IPS-18c (cell line): Measurements from ENCODE around the gene TGFBR2.

ENCODE experiments used
- H3K4me3 ChIP-seq: 2 replicates; pipeline ENCODE4 v1.7.0; 2013; ENCODE audit warnings: low read depth, mild to moderate bottlenecking, low read length, moderate library complexity; ENCODE audit not compliant: insufficient read depth
- H3K9me3 ChIP-seq: one replicate; pipeline ENCODE4 v1.6.1; 2013; ENCODE audit warnings: mild to moderate bottlenecking, low read length, moderate library complexity; ENCODE audit not compliant: control insufficient read depth, insufficient read depth

TGFBR2 gene

GRCh38 chr3:30642849-30643361, 36.5 kb downstream of the TGFBR2 start:
- Histone ChIP-seq H3K9me3 (no peaks in the 10 kb centered on the region), H3K4me3 (no peak overlapping the region)

DNA sequence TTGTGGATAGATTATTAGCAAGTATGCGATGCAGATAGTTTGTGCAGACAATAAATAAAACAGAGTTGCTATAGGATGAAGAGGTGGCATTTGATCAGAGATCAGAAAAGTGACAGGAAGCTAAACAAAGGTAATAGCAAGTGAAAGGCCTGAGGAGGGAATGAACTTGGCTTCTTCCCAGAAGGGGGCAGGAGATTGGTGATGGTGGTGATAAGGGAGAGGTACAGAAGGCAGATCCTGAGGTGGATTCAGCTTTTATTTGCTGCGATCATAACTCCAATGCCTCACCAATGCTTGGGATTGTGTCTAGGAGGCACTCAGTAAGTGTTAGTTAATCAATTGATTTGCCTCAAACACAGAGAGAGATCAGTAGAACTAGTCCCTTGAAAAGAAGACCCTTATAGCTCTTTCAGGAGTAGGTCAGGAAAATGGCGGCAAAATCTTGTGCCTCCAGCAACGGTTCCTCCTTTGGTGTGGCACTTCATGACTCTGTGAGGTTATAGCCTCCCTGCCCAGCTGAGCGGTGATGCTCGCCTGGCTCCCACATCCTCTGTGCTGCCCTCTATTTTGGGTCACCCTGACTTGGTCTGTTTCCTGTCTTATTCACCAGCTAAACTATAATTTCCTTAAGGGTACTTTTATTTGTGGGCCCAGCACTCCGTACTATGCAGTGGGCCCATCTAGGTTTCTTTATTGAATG, 37.5 kb downstream of the TGFBR2 start:
- Histone ChIP-seq H3K4me3 (no peak overlapping the region), H3K9me3 (no peaks in the 10 kb centered on the region)

- no peak overlapping the region for H3K4me3 ChIP-seq
- H3K9me3 ChIP-seq: no peaks in the 10 kb centered on the region
Measured at GRCh38 chr3:30644615-30645014, 38.2 kb downstream of the TGFBR2 start.

GRCh38 chr3:30645077-30645476, 38.7 kb downstream of the TGFBR2 start:
- H3K4me3 ChIP-seq: no peak overlapping the region

GRCh38 chr3:30646181-30646876, 39.9 kb downstream of the TGFBR2 start:
- H3K9me3 ChIP-seq: no peaks in the 10 kb centered on the region
- no peak overlapping the region for H3K4me3 ChIP-seq

More at GRCh38 chr3:30645077-30645476, 38.7 kb downstream of the TGFBR2 start:
- no peaks in the 10 kb centered on the region for H3K9me3 ChIP-seq

DNA sequence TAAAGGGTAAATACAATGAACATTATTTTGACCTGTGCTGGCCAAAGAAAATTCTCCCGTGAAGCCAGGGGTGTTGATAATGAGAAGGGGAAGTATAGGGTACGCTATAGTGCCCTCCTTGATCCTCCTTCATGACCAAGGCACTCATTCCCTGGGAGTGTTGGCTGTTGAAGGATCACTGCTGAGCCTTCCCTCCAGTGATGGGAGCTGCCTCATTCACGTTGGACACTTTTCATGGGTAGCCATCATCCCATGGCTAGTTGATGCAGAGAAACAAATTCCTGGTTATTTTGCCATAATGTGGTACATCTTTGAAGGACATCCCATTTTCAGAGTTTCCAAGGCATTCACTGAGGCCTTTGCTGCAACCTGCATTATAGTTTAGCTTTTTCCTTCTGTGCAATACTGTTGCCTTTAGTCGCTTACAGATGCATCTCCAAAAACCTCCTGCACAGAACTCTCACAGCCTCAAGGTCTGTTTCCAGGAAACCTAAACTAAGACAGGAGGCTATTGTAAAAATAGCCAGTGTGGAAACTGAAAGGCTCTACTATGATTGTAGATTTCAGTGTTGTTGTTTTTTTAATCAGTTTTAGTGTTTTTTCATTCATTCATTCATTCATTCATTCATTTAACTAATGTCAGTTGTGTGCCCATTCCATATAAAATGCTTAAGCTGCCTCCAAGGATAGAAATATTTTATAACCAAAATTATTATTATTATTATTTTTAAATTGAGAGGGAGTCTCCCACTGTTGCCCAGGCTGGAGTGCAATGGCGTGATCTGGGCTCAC, 40.8 kb downstream of the TGFBR2 start:
- Histone ChIP-seq H3K9me3 (no peaks in the 10 kb centered on the region), H3K4me3 (no peak overlapping the region)

DNA sequence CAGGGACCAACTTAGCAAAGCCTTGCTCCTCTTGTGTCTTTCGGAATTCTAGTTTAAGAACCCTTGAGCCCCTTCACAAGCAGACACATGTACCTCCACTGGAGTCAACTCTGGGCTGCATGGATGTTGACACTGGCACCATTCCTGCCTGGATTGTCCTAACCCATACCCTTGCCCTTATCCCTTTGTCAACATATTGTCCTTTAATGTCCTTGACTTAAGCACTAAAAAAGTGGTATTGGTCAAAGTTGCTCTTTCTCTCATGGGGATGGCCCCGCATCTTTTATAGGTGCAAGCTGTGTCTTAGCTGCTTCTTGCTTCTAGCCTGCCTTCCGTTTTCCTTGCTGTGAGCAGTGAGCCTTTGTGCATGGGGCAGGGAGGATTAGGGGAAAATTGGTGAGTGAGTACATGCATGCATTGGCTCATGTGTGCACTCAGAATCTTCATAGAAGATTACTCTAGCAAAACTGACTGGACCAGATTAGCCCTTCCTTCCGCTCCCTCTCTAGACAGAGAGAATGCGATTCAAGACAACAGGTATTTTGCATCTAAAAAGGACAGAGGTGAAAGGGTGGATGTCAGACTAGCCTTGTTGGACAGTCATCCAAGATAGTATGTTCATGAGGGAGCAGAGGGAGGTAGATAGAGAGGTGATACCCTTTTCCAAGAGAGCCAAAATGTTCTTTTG, 42.4 kb downstream of the TGFBR2 start:
- H3K4me3 ChIP-seq: no peak overlapping the region

DNA sequence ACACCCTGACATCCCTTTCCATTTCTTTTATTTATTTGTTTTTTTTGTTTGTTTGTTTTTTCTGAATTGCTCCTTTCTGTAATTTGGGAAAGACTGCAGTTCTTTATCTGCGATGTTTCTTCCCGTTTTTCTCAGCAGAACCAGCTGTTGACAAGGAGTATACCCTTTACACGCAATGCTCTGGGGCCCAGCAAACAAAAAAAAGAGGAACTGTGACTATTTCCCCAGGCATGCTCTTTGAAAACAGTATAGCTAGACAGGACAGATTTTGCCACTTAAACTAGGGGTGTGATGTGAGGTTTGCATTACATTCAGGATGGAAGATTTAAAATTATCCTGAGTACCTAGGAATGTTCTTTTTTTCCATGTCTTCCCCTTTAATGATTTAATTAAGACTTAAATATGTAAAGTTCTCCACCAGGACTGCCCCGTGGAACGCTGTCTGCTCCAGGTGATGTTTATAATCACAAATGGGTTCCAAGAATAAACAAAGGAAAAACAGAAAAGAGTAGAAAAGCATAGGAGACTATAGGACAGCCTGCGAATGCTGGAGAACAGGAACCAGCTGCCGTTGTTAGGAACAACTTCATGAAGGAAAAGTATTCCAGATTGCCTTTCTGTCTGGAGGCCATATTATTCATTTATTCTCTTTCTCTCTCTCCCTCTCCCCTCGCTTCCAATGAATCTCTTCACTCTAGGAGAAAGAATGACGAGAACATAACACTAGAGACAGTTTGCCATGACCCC, 43.3 kb downstream of the TGFBR2 start:
- no peak overlapping the region for H3K4me3 ChIP-seq

More for the DNA sequence above, 42.4 kb downstream of the TGFBR2 start:
- no peaks in the 10 kb centered on the region for H3K9me3 ChIP-seq

DNA sequence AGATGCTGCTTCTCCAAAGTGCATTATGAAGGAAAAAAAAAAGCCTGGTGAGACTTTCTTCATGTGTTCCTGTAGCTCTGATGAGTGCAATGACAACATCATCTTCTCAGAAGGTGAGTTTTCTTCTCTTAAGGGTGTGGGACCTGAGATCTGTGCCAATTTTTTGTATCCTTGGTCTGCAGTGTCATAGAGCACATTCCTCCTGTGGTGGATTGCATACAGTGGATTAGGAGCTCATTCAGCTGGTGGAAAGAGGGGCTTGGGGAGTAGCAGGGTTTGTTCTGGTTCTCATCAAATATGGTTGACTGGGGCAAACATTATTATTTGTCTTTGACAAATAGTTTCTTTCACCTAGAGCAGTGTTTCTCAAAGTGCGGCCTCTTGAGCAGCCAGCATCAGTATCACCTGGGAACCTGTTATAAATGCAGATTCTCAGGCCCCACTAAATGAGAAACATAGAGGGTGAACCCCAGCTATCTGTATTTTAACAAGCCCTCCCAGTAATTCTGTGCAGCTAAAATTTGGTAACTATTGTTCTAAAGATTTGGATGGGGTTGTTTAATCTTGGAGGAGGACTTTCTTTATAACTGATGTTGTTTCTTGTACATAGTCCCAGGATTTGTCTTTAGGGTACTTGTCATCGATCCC, 44.1 kb downstream of the TGFBR2 start:
- no peaks in the 10 kb centered on the region for H3K9me3 ChIP-seq
- H3K4me3 ChIP-seq: no peak overlapping the region

More for the DNA sequence above, 43.3 kb downstream of the TGFBR2 start:
- H3K9me3 ChIP-seq: no peaks in the 10 kb centered on the region

DNA sequence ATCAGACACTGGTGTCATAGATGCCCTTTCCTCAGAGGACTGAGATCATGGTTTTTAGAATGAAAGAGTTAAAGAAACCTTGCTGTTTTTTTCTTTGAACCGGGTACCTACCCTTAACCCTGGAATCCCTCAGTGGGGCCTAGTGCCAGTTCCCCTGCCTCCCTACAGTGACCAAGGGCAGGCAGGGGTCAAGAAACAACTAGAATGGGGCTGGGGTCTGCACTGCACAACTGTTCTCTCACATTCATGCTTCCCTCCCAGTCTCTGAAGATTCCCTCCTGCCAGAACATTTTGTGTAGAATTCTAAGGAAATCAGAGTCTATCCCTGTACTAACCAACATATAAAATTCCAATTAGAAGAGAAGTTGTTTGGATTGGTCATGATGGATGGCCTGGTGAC, 47.9 kb downstream of the TGFBR2 start:
- Histone ChIP-seq H3K4me3 (no peak overlapping the region), H3K9me3 (no peaks in the 10 kb centered on the region)

GRCh38 chr3:30655187-30655812, 48.9 kb downstream of the TGFBR2 start:
- H3K9me3 ChIP-seq: no peaks in the 10 kb centered on the region
- H3K4me3 ChIP-seq: no peak overlapping the region

DNA sequence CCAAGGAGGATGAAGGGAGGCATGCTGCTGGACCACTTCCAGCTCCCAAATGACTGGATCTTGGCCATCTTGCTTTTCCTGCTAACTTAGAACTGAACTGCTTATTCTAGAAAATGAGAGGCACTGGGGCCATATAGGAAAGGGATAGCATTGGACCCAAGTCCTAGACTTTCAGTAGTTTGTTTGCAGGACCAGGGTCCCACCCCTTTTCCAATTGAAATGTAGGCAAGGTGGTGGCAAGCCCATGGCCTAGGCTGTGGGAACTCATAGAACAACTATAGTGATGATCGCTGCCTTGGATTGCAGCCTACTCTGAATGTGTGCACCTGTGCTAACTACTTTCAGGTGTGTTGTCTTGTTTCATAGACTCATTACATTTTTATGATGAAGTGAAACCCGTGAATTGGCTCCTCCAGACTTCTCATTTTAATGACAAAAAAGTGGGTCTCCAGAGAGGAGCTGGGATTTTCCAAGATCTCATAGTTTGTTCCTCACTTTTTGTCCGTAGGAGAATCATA, 50.3 kb downstream of the TGFBR2 start:
- H3K9me3 ChIP-seq: no peaks in the 10 kb centered on the region
- H3K4me3 ChIP-seq: no peak overlapping the region

- no peak overlapping the region for H3K4me3 ChIP-seq
- H3K9me3 ChIP-seq: no peaks in the 10 kb centered on the region
Measured at GRCh38 chr3:30657914-30658313, 51.5 kb downstream of the TGFBR2 start.

- Histone ChIP-seq H3K4me3 (no peak overlapping the region; the same call in 1 of the 2 replicates), H3K9me3 (no peaks in the 10 kb centered on the region)
Measured at GRCh38 chr3:30658328-30659052, 52.1 kb downstream of the TGFBR2 start.
